H1 (cell line): Measurements from ENCODE around the gene TEX54.

ENCODE experiments used
- CHD7 ChIP-seq: fragments of 300-600 bp; sonication (generic); IDR thresholded peaks from 2 replicates; pipeline ENCODE4 v1.7.1; 2012; ENCODE audit warnings: low read length, moderate library complexity, mild to moderate bottlenecking, inconsistent platforms; ENCODE audit not compliant: insufficient replicate concordance
- CTCF ChIP-seq, 3 experiments: IDR thresholded peaks; 1 replicate in 2 of 3; 2 replicates in 1 of 3; pipeline versions ENCODE4 v1.5.1 to v1.6.1; 2011; ENCODE audit warnings: low read length in 3 of 3, mild to moderate bottlenecking in 3 of 3, inconsistent platforms in 2 of 3, low read depth in 1 of 3, moderate library complexity in 1 of 3; ENCODE audit not compliant: insufficient read depth in 1 of 3; ENCODE audit errors: control extremely low read depth in 1 of 3
- EP300 ChIP-seq, 2 experiments: IDR thresholded peaks; 1 replicate in 1 of 2; 2 replicates in 1 of 2; pipeline ENCODE4 v1.6.1; 2011 to 2012; ENCODE audit warnings: low read depth in 2 of 2, low read length in 2 of 2, mild to moderate bottlenecking in 2 of 2, borderline replicate concordance in 1 of 2, inconsistent platforms in 1 of 2, moderate library complexity in 1 of 2
- EZH2 ChIP-seq: fragments of 200-600 bp; sonication (generic); IDR thresholded peaks from 2 replicates; pipeline ENCODE4 v1.7.1; 2012; ENCODE audit warnings: low read depth, mild to moderate bottlenecking, moderate library complexity, low read length, inconsistent platforms; ENCODE audit not compliant: severe bottlenecking
- GABPA ChIP-seq: IDR thresholded peaks from 2 replicates; pipeline ENCODE4 v1.6.1; 2011; ENCODE audit warnings: mild to moderate bottlenecking, low read length, moderate library complexity, borderline replicate concordance; ENCODE audit not compliant: insufficient read depth
- JUN ChIP-seq: IDR thresholded peaks from 2 replicates; pipeline ENCODE4 v1.6.1; 2011; ENCODE audit warnings: low read depth, mild to moderate bottlenecking, improper control_type of control experiment, low read length
- MAFK ChIP-seq: IDR thresholded peaks from 2 replicates; pipeline ENCODE4 v1.6.1; 2012; ENCODE audit warnings: low read depth, mild to moderate bottlenecking, improper control_type of control experiment, low read length
- MAX ChIP-seq: IDR thresholded peaks from 2 replicates; pipeline ENCODE4 v1.6.1; 2012; ENCODE audit warnings: inconsistent platforms
- POLR2AphosphoS5 ChIP-seq: IDR thresholded peaks from 2 replicates; pipeline ENCODE4 v1.6.1; 2011; ENCODE audit warnings: low read depth, low read length
- SRF ChIP-seq: IDR thresholded peaks from 2 replicates; pipeline ENCODE4 v1.6.1; 2011; ENCODE audit warnings: mild to moderate bottlenecking, low read depth, low read length, moderate library complexity

- TF ChIP-seq SRF (no peak), MAX (no peak), GABPA (no peak), JUN (no peak), CTCF (IDR thresholded peaks at IDR 0.05; ENCODE audit: control extremely low read depth in 1 of 3, insufficient read depth in 1 of 3, low read depth in 1 of 3, low read length in 3 of 3) (no peak), CHD7 (no peak), EZH2 (no peak), MAFK (no peak), POLR2AphosphoS5 (no peak), EP300 (IDR thresholded peaks at IDR 0.05; ENCODE audit: borderline replicate concordance in 1 of 2, low read depth in 2 of 2, low read length in 2 of 2) (no peak)
Observed at GRCh38 chr11:62880231-62880802, 47.7 kb upstream of the TEX54 start.
